Measurements from ENCODE around the gene EDA2R.

Gene EDA2R, protein sequence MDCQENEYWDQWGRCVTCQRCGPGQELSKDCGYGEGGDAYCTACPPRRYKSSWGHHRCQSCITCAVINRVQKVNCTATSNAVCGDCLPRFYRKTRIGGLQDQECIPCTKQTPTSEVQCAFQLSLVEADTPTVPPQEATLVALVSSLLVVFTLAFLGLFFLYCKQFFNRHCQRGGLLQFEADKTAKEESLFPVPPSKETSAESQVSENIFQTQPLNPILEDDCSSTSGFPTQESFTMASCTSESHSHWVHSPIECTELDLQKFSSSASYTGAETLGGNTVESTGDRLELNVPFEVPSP

DNA sequence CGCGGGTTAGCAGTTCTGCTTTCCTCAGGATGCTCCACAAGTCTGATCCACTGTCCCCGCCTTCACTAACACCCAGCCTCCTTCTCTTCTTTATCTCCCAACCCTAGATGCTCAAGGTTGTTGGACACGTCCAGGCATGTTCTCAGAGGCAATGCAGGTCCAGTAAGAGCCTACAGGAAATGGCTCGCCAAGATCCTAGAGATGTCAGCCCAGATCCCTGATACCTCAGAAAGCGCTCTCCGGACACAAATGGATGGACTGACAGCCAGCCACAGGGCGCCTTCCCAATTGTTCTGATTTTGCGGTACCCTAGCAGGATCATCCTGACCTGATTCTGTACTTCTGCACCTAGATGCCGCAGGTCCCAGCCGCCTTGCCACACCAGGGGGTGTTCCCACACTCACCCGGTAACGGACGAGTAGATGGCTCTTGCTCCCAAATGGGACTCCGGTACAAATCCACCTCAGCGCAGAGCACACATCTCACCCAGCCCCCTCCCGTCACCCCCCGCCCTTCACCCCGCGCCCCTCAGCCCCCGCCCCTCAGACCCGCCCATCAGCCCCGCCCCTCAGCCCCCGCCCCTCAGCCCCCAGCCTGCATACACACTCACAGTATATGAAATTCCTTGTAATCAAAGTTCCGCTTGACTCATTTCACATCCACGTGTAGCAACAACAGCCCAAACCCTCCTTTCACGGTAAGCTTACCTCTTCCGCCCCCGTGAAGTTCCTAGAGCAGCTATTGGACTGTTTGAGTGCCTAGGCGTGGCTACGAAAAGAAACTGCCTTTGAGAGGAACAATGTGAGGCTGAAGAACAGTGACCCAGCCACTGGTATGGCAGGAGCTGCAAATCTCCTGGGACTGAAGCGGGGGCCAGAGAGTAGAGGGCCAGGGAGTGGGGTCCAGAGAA is at the start of gene EDA2R:
TSS of gene EDA2R (minus strand) at position 488 of the 910 bp plus-strand sequence. CDS start 23,058 bp downstream, outside the sequence.
- no peak for DNase-seq

DNA sequence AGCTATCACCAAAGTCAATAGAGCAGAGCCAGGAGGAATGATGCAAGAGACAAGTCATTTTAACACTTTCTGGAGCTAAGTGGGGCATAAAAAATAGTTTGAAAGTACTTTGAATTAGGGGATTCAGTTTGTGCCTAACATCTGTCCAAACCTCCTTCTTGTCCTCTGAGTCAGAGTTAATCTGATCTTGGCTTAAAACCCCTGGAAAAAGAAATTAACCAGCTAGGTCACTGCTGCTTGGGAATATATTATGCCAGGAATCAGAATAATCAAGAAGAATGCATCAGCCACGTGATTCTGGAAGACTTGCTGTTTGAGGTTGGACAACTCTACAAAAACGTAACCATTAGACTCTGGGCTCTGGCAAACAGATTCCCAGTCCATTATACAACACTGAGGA is 45.3 kb upstream of the EDA2R start:
- DNase-seq, result no peak

DNA sequence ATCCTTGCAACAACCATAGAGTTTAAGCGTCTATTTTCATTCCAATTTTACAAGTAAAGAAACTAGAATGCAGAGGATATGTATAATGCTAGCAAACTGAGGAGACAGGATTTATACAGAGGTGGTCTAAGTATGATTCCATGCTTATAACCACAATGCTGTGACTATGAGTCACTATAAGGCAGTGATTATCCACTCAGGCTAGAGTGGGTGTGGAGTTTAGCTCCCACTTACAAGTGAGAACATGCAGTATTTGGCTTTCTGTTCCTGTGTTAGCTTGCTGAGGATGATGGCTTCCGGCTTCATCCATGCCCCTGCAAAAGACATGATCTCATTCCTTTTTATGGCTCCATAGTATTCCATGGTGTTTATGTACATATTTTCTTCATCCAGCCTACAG is 41.6 kb upstream of the EDA2R start:
- no peak for DNase-seq

DNA sequence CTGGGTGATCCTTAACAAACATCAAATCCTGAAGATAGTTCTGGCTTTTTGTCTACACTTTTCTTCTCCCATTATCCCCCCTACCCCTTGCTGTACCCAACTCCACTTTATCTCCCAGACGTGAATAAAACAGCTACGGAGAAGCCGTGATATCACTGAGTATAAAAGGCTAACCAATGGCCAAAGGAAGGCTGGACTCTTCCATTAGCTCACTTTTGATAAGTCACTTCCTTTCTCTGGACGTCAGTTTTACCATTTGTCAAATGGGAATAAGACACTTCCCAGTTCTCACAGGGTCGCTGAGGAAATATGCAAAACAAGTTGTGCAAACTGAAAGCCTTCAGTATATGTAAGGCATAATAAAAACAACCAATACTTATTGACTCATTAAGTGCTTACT is 38.6 kb upstream of the EDA2R start:
- no peak for DNase-seq

DNA sequence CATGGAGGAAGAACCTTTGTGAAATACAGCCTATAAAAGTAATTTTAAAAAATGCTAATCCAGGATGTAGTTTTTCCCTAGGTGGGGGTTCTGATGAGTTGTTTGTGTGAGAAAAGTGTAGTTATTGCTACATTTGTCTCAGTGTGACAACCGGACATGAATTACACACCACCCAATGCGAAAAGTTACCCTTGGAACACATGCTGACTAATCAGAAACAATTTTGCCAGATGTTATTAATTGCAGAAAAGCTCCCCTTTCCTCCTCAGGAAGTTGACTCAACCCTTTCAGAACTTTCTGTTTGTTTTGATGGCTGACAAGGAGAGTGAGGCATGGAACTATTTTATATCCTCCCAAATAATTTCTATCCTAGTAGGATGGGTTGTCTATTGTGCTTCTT is 38.1 kb upstream of the EDA2R start:
- no peak for DNase-seq

DNA sequence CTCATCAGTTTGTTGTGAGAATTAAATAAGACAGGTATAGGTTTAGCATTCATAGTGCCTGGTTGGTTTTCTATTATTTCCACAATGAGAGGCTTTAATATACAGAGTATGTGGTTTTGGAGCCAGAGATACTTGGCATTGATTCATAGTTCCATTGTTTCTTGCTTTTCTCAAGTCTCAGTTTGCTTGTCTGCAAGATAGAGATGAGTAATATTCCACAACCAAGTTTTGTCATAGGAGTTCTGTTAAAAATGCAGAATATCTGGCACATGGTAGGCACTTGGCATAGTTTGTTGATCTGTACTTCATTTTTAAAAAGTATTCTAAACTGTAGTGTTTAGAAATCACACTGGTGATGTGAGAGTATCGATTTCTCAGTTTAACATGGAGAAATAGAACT is 37.5 kb upstream of the EDA2R start:
- no peak for DNase-seq

DNA sequence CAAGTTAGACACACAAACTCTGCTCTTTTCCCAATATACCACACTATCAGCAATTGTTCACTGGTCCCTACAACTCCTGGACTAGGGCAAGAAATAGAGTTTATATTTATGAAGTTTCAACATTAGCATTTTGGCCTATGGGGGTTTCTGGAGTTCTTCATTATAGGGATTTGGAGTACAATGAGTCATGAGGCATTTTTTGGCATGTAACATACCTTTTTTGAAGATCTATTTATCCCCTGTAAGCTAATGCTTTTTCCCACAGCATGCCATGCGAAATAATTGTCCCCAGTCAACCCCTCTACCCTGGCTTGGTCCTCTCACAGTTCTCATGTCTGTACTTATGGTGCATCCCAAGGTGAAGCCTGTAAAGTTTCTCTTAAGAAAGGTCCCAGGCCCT is 36.7 kb upstream of the EDA2R start:
- no peak for DNase-seq

DNA sequence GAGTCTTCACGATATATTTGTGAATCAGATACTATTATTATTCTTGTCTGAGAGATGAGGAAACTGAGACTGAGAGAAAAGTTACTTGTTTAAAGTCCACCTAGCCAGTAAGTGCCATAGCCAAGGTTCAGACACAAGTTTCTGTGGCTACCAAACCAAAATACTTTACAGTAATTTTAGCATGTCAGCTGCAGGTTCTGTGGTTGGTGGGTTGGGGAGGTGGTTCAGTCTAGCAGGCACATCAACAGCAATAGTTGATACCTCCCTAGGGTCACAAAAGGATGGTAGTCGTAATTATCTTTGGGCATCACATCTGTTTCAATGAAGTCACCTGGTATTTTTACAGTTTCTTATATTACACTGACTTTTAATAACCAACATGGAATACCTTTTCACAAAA is 35.6 kb upstream of the EDA2R start:
- no peak for DNase-seq

DNA sequence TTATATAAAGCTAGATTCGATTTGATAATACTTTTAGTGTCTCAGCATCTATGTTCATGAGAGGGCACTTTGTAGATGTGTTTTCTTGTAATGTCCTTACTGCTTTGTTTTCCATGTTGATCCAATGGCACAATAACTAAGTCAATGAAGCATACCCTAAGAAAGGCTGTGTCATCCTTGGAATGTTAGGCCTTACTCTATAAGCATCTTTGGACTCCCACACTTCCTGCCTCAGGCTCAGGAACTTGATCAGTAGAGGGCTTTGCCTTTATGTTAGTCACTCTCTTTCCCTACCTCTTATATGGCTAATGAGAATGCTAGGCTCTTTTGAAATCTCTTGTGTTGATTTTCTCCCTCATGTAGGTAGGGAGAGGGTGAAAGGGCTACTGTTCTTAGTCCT is 33.2 kb upstream of the EDA2R start:
- DNase-seq, result no peak

DNA sequence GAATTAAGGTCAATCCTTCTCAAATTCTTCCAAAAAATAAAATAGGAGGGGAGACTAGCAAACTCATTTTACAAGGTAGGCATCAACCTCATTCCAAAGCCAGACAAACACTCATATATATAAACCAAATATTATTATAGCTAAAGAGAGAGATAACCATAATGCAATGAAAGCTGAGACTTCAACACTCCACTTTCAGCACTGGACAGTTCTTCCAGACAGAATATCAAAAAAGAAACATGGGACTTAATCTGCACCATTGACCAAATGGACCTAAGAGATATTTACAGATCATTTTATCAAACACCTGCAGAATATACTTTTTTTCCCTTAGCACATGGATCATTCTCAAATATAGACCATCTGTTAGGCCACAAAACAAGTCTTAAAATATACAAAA is 15.5 kb upstream of the EDA2R start:
- no peak for DNase-seq

DNA sequence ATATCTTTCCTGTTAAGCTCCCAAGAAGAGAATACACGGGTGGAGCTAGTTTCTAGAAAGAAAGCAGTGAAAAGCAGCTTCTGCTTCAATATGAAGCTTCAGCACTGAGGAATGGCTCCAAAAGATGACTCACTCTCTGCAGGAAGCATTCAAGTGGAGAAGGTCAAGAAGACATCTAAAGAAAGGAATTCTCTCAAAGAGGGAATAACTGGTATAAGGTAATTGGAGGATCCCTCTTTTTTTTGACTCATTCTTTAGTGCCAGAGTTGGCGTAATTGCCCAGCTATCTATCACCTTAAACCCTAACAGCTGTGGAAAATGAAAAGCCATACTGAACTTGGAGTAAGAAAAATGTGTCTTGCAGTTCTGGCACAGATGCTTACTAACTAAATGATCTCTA is 3.5 kb downstream of the EDA2R start:
- DNase-seq, result no peak

DNA sequence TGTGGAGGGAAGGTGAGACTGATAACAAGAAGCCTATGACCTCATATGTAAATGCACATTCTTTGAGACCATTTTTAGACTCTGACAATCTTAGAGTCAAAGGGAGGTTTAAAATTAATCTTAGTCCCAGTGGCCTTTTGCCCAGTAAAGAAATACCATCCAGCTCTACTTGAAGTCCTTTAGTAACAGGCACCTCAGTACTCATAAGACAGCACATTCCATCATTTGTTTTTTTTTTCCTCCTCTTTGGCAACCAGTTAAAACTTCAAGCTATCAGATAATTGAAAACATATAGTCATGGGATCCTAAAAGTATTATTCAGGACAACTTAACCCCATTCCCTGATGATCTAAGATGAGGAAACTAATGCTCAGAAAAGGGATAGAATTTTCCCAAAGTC is 4.6 kb downstream of the EDA2R start:
- no peak for DNase-seq

DNA sequence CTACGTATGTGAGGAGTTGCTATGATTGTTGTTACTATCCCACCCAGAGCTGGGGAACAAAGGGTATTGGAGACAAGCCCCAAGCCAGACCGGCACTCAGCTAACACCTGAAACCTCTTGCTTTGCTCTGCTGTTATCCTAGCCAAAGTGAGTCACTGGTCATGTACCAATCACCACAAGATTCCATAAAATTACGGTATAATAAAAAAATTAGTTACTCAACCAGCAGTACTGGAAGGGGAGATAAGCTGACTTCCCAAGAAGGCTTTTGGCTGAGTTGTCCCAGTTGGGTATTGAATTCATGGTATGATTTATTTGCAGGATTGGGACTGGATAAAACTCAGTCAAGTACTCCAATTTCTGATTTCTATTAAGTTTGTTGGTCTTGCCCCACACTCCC is 5.3 kb downstream of the EDA2R start:
- DNase-seq, result no peak

DNA sequence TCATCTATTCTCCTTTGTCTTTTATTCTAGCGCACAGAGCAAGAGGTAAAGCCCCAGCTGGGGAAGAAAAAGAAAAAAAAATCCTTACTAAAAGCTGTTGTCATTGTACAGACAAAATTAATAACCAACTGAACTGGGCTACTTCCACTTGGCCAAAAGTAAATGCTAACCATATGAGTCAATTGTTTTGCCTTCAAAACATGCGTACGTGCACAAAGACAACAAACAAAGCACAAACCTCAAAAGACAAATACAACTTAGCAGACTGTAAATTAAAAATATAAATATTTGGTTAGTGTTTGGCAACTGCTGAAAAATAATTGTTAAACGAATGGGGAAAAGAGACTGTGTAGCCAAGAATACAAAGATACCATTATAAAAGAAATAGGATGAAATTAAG is 5.9 kb downstream of the EDA2R start:
- DNase-seq, result no peak

DNA sequence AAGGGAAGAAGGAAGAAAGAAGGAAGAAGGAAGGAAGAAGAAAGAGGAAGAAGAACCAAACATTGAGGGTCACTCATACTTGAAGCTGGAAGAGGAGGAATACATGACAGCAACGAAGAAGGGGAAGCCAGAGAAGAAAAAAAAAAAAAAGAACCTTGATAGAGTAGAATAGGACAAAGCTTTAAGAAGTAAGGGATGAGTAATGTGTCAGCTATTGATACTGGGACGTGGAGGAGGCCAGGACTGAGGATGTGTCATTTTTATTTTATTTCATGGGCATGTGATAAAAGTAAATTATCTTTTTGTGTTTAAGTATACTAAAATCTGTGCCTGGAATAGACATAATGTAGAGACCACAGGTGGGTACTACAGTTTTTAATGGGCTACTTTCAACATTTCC is 6.4 kb downstream of the EDA2R start:
- no peak for DNase-seq

DNA sequence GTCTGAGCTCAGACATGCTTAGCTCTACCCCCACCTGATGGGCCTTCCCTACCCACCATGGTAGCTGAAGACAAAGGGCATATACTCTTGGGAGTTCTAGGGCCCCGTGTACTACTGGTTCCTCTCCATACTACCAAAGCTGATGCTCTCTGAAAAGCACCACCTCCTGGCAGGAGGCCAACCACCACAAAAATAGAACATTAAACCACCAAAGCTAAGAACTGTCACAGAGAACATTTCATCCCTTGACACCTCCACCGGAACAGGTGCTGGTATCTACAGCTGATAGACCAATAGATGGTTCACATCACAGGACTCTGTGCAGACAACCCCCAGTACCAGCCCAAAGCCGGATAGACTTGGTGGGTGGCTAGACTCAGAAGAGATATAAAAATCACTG is 13.4 kb downstream of the EDA2R start:
- DNase-seq, result no peak

DNA sequence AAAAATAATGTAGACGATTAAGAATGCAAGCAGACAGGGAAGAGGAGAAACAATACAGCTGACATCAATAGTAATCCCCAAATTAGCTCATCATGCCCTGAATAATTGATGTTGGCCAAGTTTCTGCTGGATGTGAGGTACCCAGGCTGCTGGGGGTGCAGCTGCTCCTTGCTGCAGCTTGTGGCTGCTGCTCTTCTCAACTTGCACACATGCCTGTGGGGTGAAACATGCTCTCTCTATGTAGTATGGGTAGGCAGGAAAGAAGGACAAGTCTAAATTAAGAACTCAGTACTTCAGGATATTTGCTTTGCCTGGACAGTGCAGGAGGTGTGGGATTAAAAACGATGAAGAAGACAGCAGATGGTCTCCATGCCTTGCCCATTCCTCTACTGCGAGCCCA is 16.7 kb downstream of the EDA2R start:
- DNase-seq, result no peak

DNA sequence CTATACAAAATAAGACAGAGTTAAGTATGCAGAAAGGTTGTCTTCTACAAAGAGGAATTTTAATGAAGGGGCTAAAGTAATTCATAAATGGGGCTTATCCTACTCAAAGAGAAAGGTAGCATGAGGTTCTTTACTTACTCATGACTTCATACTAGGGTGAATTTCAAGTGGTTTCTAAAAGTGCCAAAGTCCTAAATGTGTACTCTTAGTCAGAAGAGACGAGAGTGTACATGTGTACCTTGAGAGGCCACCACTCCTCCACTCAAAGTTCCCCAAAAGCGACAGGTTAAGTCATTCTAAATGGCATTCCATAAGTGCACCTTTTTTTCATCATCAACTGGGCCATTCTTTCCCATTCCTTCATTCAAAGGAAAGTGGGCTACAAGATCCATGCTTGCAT is 21.9 kb downstream of the EDA2R start:
- DNase-seq, result no peak

DNA sequence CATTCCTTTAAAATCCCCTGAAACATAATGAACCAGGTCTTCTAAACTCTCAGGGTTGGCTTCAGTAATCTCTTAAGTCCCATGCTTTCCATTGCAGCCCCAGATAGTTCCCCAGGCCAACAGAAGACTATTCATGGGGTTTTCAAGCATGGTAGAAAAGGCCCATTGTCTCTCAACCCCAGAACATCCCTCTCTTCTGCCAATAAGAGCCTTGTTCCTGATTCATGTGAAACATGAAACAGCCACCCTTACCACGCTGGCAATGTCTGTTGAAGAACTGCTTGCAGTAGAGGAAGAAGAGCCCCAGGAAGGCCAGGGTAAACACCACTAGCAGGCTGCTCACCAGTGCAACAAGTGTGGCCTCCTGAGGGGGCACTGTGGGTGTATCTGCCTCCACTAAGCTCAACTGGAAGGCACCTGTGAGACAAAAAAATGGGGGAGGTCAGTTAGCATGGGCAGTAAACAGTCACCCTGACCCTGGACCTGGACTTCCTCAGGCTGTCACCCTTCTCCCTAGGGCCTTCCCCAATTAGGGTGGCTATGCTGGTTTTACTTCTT is 36.4 kb downstream of the EDA2R start:
- no peak for DNase-seq

DNA sequence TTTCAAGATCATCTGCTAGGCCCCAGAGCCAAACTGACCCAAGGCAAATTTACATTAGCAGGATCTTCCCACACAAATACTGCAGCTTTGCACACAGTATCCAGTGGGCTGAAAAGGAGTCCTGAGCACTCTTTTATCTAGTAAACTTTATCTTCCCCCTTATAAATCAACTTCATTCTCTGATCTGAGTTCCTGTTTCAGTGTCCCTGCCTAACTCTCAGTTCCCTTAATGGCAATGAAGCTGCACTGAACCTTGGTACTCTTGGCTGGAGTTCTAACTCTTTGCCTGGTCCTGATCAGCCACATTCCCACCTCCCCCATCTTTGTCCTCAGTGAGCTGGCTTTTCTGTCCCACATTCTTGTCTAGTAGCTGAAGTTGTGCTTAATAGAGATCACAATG is 37.4 kb downstream of the EDA2R start:
- no peak for DNase-seq

DNA sequence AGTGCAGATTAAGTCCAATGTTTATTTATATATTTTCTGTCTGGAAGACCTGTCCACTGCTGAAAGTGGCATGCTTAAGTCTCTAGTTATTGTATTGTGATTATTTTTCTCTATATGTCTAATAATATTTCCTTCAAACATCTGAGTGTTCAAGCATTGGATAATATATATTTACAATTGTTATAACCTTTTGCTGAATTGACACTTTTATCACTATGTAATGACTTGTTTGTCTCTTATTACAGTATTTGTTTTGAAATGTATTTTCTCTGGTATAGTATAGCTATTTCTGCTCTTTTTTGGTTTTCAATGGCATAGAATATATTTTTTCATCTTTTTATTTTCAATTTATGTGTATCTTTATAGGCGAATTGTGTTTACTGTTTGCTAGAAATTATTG is 59.7 kb downstream of the EDA2R start:
- DNase-seq, result no peak

DNA sequence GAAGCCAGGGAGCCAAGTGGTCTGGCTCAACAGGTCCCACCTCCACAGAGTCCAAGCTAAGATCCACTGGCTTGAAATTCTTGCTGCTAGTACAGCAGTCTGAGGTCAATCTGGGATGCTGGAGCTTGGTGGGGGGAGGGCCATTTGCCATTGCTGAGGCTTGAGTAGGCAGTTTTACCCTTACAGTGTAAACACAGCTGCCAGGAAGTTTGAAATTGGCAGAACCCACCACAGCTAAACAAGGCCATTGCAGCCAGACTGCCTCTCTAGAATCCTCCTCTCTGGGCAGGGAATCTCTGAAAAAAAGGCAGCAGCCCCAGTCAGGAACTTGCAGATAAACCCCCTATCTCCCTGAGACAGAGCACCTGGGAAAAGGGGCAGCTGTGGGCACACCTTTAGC is 84.9 kb downstream of the EDA2R start:
- DNase-seq, result no peak

DNA sequence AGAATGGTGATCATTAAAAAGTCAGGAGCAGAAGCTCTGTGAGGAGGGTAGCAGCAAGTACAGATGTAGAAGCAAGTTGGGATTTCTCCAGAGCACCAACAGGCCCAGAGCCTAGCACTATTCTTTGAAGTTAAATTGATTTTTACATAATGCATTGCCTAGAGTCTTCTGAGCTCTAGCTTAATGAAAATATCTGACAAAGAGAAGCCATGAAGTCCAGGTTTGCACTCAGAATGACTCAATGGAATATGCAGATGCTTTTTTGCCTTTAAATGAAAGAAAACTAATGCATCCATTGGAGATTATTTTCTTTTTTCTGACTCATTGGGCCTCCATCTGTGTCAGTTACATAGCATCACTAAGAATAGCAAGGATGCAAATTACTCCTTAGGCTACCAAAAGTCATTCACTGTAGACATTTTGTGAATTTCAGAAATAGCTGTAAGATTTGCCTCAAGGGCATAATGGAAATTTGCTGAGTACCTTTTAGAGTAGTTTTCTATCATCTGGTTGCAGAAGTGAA is 91.0 kb downstream of the EDA2R start:
- DNase-seq, result no peak
